ENCODE measurements around the gene DPP7.

The DPP7 gene

DNA sequence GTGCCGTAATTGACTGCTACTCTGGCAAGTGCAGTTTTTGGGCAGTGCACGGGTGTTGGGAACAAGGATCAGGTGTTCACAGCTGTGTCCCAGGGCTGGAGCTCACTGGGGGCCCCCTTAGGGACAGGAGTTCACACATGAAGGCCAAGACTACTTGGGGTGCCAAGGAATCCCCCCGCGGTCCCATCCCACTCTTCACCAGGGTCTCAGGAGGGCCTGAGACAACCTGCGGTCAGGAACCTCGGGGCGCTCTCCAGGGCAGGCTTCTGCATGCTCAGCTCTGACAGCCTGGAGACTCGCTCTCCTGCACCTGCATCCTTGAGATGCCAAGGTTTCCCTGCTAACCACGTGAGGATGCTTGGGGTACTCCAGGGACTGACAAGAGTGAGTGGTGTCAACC is 30.0 kb downstream of the DPP7 start:
- no peak for TF ChIP-seq CTCF (IDR thresholded peaks at IDR 0.05; ENCODE audit: low read depth, low read length)
- Histone ChIP-seq H3K4me1 (peaks cover 12% of the 10 kb centered on the region), H3K27me3 (no peaks in the 10 kb centered on the region), H3K9me3 (no peaks in the 10 kb centered on the region), H3K4me3 (ENCODE audit: low read depth, low read length) (no peak overlapping the region), H3K36me3 (peaks cover 29% of the 10 kb centered on the region)
- no peak for DNase-seq

DNA sequence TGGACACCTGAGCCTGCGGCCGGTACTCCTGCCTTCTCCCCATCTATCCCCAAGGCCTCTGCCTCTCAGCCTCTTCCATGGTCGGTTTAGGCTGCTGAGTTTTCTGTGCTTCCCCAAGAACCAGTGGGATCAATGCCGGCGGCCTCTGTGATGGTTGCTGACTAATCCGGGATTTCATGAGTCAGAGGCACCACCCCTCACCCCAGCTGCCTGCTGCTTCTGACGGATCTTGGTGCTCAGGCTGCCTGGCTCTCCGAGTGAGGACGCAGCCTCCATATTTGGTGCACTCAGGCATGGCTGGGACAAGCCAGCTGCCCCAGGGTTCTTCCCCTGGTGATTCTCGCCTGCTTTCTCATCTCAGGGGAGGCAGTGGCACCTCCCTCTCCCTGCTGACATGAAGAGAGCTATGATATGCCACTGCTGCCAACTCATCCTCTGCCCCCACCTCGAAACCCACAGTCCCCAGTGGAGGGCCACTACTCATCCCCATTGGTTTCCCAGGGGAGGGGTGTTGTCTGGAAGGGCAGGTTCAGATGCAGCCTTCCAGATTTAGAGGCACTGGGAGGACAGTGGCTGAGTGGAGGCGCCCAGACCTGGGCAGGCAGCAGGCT is 31.0 kb downstream of the DPP7 start:
- H3K27me3 ChIP-seq, result no peaks in the 10 kb centered on the region
- peaks cover 15% of the 10 kb centered on the region for H3K4me1 ChIP-seq
- H3K36me3 ChIP-seq, result peaks cover 39% of the 10 kb centered on the region
- TF ChIP-seq CTCF (IDR thresholded peaks at IDR 0.05; ENCODE audit: low read depth, low read length), result no peak
- peak; percentile 89 for DNase-seq
- H3K9me3 ChIP-seq, result no peaks in the 10 kb centered on the region
- no peak overlapping the region for H3K4me3 ChIP-seq (ENCODE audit: low read depth, low read length)

GRCh38 chr9:137082925-137083290 is 31.6 kb downstream of the DPP7 start:
- no peaks in the 10 kb centered on the region for H3K9me3 ChIP-seq
- H3K27me3 ChIP-seq, result no peaks in the 10 kb centered on the region
- no peak for DNase-seq
- H3K36me3 ChIP-seq, result peaks cover 42% of the 10 kb centered on the region
- no peak overlapping the region for H3K4me3 ChIP-seq (ENCODE audit: low read depth, low read length)
- H3K4me1 ChIP-seq, result peaks cover 18% of the 10 kb centered on the region
- no peak for TF ChIP-seq CTCF (IDR thresholded peaks at IDR 0.05; ENCODE audit: low read depth, low read length)

- H3K27me3 ChIP-seq, result no peaks in the 10 kb centered on the region
- DNase-seq, result no peak
- TF ChIP-seq CTCF (IDR thresholded peaks at IDR 0.05; ENCODE audit: low read depth, low read length), result no peak
- H3K9me3 ChIP-seq, result no peaks in the 10 kb centered on the region
- H3K4me3 ChIP-seq (ENCODE audit: low read depth, low read length), result no peak overlapping the region
- peaks cover 42% of the 10 kb centered on the region for H3K36me3 ChIP-seq
- peaks cover 18% of the 10 kb centered on the region for H3K4me1 ChIP-seq
Observed at GRCh38 chr9:137082222-137082924, 32.2 kb downstream of the DPP7 start.

GRCh38 chr9:137080260-137081122 is 34.0 kb downstream of the DPP7 start:
- TF ChIP-seq CTCF (IDR thresholded peaks at IDR 0.05; ENCODE audit: low read depth, low read length), result no peak
- H3K9me3 ChIP-seq, result no peaks in the 10 kb centered on the region
- peaks cover 18% of the 10 kb centered on the region for H3K4me1 ChIP-seq
- H3K36me3 ChIP-seq, result peaks cover 42% of the 10 kb centered on the region
- no peaks in the 10 kb centered on the region for H3K27me3 ChIP-seq
- no peak overlapping the region for H3K4me3 ChIP-seq (ENCODE audit: low read depth, low read length)
- DNase-seq, result no peak

Data from BE2C (cell line).